ENCODE measurements around the gene SLC35B2. TPM values are rescaled to one million over a fixed set of nuclear protein-coding genes. Genes with fewer than 3 reads are reported as not detected.

SLC35B2 gene
- total RNA-seq, 2 experiments from 2014 or later, result 13.9 to 16.5 TPM

GRCh38 chr6:44228031-44228430 lies 29.3 kb downstream of the SLC35B2 start:
- Histone ChIP-seq H3K79me2 (ENCODE audit: insufficient read depth, low read depth, low read length) (peaks cover 27% of the 10 kb centered on the region), H3K9me2 (ENCODE audit: insufficient read depth, low read length) (no peaks in the 10 kb centered on the region), H3K9me3 (ENCODE audit: low read length) (no peaks in the 10 kb centered on the region), H2AFZ (ENCODE audit: low read length) (no peak overlapping the region), H3K36me3 (ENCODE audit: insufficient read depth, low read length) (peaks cover 55% of the 10 kb centered on the region), H3K27ac (ENCODE audit: low read depth, low read length, poor library complexity, severe bottlenecking) (no peak overlapping the region), H3K4me2 (ENCODE audit: low read length) (no peak overlapping the region), H3K4me3 (ENCODE audit: low read depth, low read length, poor library complexity, severe bottlenecking) (no peak overlapping the region), H3K4me1 (ENCODE audit: insufficient read depth, low read length, poor library complexity, severe bottlenecking) (peaks cover 31% of the 10 kb centered on the region), H4K20me1 (ENCODE audit: insufficient read depth, low read length) (peaks cover 10% of the 10 kb centered on the region)
- TF ChIP-seq EZH2phosphoT487 (IDR thresholded peaks at IDR 0.05; ENCODE audit: borderline replicate concordance, low read depth, low read length), result no peak
- no peak for TF ChIP-seq CTCF (conservative IDR thresholded peaks at IDR 0.05; ENCODE audit: low read length)
- intact Hi-C loops (cut with micrococcal nuclease; ENCODE audit: unreplicated experiment), result loop anchor here (10.0 kb wide), 2 partner anchors 453 to 523 kb away; partner anchors contain the start of gene VEGFA
- ChIA-PET CTCF (ENCODE audit: unreplicated experiment) (no interaction called here), POLR2A (interaction anchor here (0.8 to 1.1 kb wide), 3 partner anchors 9 to 19 kb away, joined by 3 to 5 read pairs (median 3); partner anchors contain the start of gene HSP90AB1)
- no peak for DNase-seq (ENCODE audit: low spot score)
- BruUV-seq (replicated peaks), result no TSS peak

- Histone ChIP-seq H3K4me2 (ENCODE audit: low read length) (peak overlapping the region; percentile 99; the same call in 1 of the 2 replicates), H4K20me1 (ENCODE audit: insufficient read depth, low read length) (peaks cover 10% of the 10 kb centered on the region), H3K9me3 (ENCODE audit: low read length) (no peaks in the 10 kb centered on the region), H3K36me3 (ENCODE audit: insufficient read depth, low read length) (peaks cover 48% of the 10 kb centered on the region), H3K79me2 (ENCODE audit: insufficient read depth, low read depth, low read length) (peaks cover 27% of the 10 kb centered on the region), H3K9me2 (ENCODE audit: insufficient read depth, low read length) (no peaks in the 10 kb centered on the region), H3K4me1 (ENCODE audit: insufficient read depth, low read length, poor library complexity, severe bottlenecking) (peaks cover 36% of the 10 kb centered on the region), H2AFZ (ENCODE audit: low read length) (no peak overlapping the region), H3K27ac (ENCODE audit: low read depth, low read length, poor library complexity, severe bottlenecking) (no peak overlapping the region), H3K4me3 (ENCODE audit: low read depth, low read length, poor library complexity, severe bottlenecking) (no peak overlapping the region)
- TF ChIP-seq EZH2phosphoT487 (IDR thresholded peaks at IDR 0.05; ENCODE audit: borderline replicate concordance, low read depth, low read length) (no peak), CTCF (conservative IDR thresholded peaks at IDR 0.05; ENCODE audit: low read length) (no peak)
- DNase-seq (ENCODE audit: low spot score), result no peak
- POLR2A ChIA-PET, result interaction anchor here (0.8 to 1.1 kb wide), 3 partner anchors 9 to 19 kb away, joined by 3 to 5 read pairs (median 3); partner anchors contain the start of gene HSP90AB1
- BruUV-seq (replicated peaks), result no TSS peak
- CTCF ChIA-PET (ENCODE audit: unreplicated experiment), result no interaction called here
- intact Hi-C loops (cut with micrococcal nuclease; ENCODE audit: unreplicated experiment), result loop anchor here (10.0 kb wide), 2 partner anchors 452 to 522 kb away; partner anchors contain the start of gene VEGFA
Measured at GRCh38 chr6:44227148-44227793, 30.1 kb downstream of the SLC35B2 start.

All from OCI-LY7 (cell line).